Measurements from ENCODE around the gene PCDHB1.

DNA sequence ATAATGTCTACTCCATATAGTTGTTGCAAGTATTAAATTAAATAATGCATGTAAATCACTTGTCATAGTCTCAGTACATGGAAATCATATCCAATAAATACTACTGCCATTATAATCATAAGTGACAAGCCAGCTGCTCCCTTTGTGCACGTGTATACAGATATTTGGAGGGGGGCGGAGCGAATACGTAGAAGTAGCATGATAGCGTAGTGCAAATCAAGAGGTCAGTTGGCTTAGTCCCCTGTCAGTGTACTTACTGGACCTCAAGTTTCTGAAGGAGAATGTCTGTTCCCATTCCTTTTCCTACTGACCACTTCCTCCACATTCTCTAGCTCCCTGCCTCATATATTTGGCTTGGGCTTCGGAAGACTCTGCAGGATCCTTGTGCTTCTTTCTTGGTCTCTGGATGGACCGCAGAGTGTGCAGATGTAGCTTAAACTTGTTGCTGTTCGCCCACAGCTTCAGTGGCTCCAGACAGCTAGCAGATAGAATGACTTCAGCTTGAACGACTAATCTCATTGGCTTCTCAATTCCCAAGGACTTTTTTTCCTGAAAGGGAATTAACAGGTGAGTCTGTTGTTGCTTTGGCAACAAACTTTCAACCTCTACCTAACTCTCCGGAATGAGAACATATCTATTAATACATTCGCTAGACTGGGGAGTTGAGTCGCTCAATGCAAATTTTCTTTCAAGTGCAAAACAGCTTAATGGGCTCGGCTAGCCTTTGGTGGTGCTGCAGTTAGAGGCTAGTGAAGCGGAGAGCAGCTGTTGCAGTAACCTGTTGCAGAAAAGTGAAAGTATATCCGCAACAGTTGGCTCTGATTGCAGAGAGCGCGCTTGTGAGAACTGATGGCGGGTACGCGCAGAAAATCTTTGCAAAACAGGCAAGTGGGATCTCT, at the start of gene PCDHB1:
- TF ChIP-seq, protein P1, sequence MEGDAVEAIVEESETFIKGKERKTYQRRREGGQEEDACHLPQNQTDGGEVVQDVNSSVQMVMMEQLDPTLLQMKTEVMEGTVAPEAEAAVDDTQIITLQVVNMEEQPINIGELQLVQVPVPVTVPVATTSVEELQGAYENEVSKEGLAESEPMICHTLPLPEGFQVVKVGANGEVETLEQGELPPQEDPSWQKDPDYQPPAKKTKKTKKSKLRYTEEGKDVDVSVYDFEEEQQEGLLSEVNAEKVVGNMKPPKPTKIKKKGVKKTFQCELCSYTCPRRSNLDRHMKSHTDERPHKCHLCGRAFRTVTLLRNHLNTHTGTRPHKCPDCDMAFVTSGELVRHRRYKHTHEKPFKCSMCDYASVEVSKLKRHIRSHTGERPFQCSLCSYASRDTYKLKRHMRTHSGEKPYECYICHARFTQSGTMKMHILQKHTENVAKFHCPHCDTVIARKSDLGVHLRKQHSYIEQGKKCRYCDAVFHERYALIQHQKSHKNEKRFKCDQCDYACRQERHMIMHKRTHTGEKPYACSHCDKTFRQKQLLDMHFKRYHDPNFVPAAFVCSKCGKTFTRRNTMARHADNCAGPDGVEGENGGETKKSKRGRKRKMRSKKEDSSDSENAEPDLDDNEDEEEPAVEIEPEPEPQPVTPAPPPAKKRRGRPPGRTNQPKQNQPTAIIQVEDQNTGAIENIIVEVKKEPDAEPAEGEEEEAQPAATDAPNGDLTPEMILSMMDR (IDR thresholded peaks at IDR 0.05), result no peak
- no peak for TF ChIP-seq POLR2A (IDR thresholded peaks at IDR 0.05)
- TF ChIP-seq EP300 (IDR thresholded peaks at IDR 0.05), result no peak
- no peak for TF ChIP-seq POLR2AphosphoS5 (IDR thresholded peaks at IDR 0.05)

All from upper lobe of left lung (tissue), 4 donors.